GM12892 (cell line): ENCODE data around the gene DENND11.

Experiments
- POLR2A ChIP-seq: IDR thresholded peaks from 2 replicates; pipeline ENCODE4 v1.6.1; 2011; ENCODE audit warnings: low read depth, low read length, control low read depth
- POLR2AphosphoS5 ChIP-seq: IDR thresholded peaks from 2 replicates; pipeline ENCODE4 v1.6.1; 2011; ENCODE audit warnings: low read depth, low read length, control low read depth
- TAF1 ChIP-seq: IDR thresholded peaks from 2 replicates; pipeline ENCODE4 v1.6.1; 2011; ENCODE audit warnings: low read depth, mild to moderate bottlenecking, control low read depth, low read length, borderline replicate concordance

DNA sequence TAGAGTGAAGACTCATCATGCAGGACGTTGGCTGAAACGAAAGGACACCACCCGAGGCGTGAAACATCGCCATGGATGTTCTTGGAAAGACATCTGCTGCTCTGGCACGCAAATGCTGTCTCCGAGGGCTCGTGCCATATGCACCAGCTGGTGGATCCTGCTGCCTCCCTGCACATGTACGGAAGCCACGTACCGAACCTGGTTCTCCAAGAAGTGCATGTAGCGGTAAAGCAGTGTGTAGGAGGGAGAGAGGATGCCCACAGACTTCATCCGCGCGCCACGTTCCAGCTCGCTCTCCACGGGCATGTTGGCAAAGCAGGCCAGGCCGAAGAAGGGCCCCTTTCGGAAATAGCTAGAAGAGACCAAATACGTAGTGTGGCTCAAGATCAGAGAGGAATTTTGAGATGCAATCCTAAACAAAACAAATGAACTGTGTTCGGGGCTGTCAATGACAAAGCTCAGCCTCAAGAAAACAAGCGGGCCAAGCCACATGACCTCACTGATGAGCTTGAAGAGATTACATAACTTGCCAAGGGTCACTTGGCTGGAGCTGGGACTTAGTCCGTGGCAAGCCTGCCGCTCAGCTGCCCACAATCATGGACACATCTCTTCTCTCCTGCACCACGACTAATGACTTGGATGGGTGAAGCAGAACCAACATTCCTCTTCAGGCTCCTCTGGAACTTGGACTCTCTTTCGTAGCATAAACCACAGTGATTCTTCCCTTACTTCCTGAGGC, 16.5 kb downstream of the DENND11 start:
- TF ChIP-seq POLR2AphosphoS5 = no peak
- TF ChIP-seq POLR2A = no peak
- no peak for TF ChIP-seq TAF1
